HepG2 (cell line): ENCODE measurements around the gene MRGPRF.

Source experiments
- CREB1 ChIP-seq, 2 experiments: fragments of 450-650 bp in 1 of 2; IDR thresholded peaks; 2 replicates each; pipeline ENCODE4 v1.6.1; 2016 to 2017; ENCODE audit warnings: control low read depth in 1 of 2, mild to moderate bottlenecking in 1 of 2, missing compliant biosample characterization in 1 of 2, missing genetic modification characterization in 1 of 2
- EZH2 ChIP-seq: conservative IDR thresholded peaks from 2 replicates; pipeline ENCODE4 v1.6.1; 2012; ENCODE audit warnings: mild to moderate bottlenecking, low read depth, low read length, moderate library complexity
- ZFP36 ChIP-seq: fragments of 150-350 bp; IDR thresholded peaks from 2 replicates; pipeline ENCODE4 v1.6.1; 2018; ENCODE audit warnings: borderline replicate concordance, low read length, low read depth; ENCODE audit not compliant: partially characterized antibody
- ZNF543 ChIP-seq: sonication (generic); formaldehyde crosslinking; IDR thresholded peaks from 2 replicates; pipeline ENCODE4 v1.4.0; 2020; ENCODE audit warnings: mild to moderate bottlenecking, missing genetic modification reagents

DNA sequence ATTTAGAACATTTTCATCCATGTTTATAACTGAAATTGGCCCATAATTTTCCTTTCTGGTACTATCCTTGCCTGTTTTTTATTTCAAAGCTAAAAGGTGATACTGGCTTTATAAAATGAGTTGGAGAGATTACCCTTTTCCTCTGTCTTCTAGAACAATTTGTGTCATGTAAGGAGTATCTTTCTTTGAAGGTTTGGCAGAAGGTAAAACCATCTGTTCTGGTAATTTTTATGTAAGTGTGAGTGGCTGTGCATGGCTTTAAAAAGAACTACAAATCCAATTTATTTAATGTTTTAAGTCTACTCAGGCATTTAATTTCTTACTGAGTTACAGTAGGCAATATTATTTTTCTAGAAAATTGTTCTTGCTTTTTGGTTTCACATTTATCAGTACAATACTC lies 24.6 kb downstream of the MRGPRF start:
- TF ChIP-seq ZFP36 (no peak), CREB1 (IDR thresholded peaks at IDR 0.05) (no peak), CREB1 (CRISPR knock-in tag; IDR thresholded peaks at IDR 0.05) (no peak), EZH2 (no peak), ZNF543 (CRISPR knock-in tag) (no peak)
